ENCODE results near the gene BRSK1. TPM values are rescaled to one million over a fixed set of nuclear protein-coding genes. Genes with fewer than 3 reads are reported as not detected.

BRSK1 gene
- total RNA-seq, 4 donors from 2014 or later, result 0.68 to 2.3 (median 1.6) TPM

DNA sequence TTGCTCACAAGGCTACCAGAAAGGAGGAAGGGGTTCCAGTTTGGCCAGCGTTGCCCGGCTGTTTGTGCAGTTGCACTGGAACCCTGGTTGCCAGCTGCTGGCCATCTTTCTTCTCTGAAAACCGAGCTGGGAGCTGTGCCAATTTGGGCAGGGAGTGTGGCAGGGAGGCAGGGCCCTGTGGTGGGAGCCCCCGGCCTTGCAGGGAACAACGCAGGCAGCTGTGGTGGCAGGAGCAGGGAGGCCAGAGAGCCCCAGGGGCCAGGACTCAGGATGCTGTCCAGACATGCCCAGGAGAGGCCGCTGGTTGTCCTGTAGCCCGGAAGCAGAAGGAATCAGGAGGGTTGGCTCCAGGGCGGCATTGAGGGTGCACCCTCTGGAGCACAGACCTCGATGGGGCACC, 60.6 kb downstream of the BRSK1 start:
- peaks cover 36% of the 10 kb centered on the region for H3K36me3 ChIP-seq
- TF ChIP-seq POLR2AphosphoS5 (IDR thresholded peaks at IDR 0.05) (no peak), EP300 (IDR thresholded peaks at IDR 0.05) (no peak), POLR2A (IDR thresholded peaks at IDR 0.05) (no peak)
- TF ChIP-seq, protein P1, sequence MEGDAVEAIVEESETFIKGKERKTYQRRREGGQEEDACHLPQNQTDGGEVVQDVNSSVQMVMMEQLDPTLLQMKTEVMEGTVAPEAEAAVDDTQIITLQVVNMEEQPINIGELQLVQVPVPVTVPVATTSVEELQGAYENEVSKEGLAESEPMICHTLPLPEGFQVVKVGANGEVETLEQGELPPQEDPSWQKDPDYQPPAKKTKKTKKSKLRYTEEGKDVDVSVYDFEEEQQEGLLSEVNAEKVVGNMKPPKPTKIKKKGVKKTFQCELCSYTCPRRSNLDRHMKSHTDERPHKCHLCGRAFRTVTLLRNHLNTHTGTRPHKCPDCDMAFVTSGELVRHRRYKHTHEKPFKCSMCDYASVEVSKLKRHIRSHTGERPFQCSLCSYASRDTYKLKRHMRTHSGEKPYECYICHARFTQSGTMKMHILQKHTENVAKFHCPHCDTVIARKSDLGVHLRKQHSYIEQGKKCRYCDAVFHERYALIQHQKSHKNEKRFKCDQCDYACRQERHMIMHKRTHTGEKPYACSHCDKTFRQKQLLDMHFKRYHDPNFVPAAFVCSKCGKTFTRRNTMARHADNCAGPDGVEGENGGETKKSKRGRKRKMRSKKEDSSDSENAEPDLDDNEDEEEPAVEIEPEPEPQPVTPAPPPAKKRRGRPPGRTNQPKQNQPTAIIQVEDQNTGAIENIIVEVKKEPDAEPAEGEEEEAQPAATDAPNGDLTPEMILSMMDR (IDR thresholded peaks at IDR 0.05), result no peak
- WGBS, result 67% methylated on average over 2 of the region's 9 CpGs
- peaks cover 30% of the 10 kb centered on the region for H3K4me1 ChIP-seq
- H3K4me3 ChIP-seq, result no peak overlapping the region
- no peaks in the 10 kb centered on the region for H3K9me3 ChIP-seq
- H3K27ac ChIP-seq, result no peak overlapping the region
- no peak for DNase-seq (ENCODE audit: low spot score in 2 of 2)
- no peaks in the 10 kb centered on the region for H3K27me3 ChIP-seq

DNA sequence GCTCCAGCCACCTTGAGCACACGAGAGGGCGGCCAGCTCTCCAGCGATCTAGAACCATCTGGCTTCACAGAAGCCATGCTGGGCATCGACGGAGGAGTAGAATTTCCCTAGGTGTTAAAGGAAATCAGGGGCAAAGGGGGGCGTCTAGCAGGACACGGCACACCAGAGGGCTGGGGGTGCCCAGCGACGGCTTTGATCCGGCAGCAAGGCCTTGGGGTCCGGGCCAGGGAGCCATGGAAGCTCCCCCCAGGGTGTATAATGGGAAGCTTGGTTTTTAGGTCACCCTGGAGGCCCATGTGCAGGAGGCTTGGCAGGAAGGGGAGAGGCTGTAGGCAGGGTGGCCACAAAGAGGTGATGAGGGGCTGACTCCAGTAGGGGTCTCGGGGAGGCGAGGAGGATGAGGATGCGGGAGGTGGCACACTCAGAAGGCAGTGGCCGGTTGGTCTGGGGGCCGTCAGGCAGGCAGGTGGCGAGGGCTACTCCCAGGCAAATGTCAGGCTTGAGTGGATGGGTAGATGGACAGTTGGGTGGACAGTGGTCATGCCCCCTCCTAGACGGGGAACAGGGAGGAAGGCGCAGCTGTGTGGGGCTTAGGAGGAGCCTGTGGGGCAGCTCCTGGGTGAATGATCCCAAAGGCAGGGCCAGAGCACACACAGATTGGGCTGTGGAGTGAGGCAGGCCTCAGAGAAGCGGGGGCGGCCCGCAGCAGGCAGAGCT, 61.5 kb downstream of the BRSK1 start:
- H3K27ac ChIP-seq, result no peak overlapping the region
- H3K27me3 ChIP-seq, result no peaks in the 10 kb centered on the region
- H3K4me3 ChIP-seq, result no peak overlapping the region
- 85% methylated on average over 21 of the region's 22 CpGs for WGBS
- peaks cover 36% of the 10 kb centered on the region for H3K36me3 ChIP-seq
- no peak for TF ChIP-seq EP300 (IDR thresholded peaks at IDR 0.05)
- TF ChIP-seq, protein P1 (IDR thresholded peaks at IDR 0.05), result no peak
- no peak for DNase-seq (ENCODE audit: low spot score in 2 of 2)
- H3K4me1 ChIP-seq, result peaks cover 26% of the 10 kb centered on the region
- no peaks in the 10 kb centered on the region for H3K9me3 ChIP-seq

DNA sequence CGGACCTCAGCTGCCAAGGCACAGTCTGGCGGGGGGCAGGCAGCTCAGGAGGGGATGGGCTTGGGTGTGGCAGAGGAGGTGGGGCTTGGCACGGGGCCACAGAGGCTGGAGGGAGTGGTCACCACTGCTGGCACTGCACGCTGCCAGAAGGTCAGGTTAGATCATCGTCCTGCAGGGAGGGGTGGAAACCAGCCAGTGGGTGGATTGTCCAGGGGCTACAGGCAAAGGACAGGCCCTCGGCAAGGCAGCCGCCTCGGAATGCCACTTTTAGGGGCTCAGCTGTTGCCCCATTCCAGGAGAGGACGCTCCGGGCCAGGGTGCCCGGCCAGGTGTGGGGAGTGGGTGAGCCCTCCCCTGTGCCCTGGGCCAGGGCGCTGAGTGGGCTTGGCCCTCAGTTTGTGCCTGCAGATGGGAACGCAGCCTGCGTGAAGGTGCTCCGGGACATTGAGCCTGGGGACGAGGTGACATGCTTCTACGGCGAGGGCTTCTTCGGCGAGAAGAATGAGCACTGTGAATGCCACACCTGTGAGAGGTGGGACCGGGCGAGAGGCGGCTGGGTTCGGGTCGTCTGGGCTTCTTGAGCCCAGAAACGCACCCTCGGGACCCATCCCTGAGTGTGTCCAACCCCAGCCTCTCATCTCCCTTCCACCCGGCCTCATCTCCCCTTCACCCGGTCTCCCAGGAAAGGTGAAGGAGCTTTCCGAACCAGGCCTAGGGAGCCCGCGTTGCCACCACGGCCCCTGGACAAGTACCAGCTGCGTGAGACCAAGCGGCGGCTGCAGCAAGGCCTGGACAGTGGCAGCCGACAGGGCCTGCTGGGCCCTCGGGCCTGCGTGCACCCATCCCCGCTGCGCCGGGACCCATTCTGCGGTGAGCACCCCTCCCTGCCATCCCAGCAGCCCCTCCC, 62.3 kb downstream of the BRSK1 start:
- no peak for TF ChIP-seq POLR2AphosphoS5 (IDR thresholded peaks at IDR 0.05)
- TF ChIP-seq POLR2A (IDR thresholded peaks at IDR 0.05), result no peak
- DNase-seq (ENCODE audit: low spot score in 2 of 2), result peak in 1 of 2 donors; percentile 78
- WGBS, result 80% methylated on average over 29 of the region's 43 CpGs

DNA sequence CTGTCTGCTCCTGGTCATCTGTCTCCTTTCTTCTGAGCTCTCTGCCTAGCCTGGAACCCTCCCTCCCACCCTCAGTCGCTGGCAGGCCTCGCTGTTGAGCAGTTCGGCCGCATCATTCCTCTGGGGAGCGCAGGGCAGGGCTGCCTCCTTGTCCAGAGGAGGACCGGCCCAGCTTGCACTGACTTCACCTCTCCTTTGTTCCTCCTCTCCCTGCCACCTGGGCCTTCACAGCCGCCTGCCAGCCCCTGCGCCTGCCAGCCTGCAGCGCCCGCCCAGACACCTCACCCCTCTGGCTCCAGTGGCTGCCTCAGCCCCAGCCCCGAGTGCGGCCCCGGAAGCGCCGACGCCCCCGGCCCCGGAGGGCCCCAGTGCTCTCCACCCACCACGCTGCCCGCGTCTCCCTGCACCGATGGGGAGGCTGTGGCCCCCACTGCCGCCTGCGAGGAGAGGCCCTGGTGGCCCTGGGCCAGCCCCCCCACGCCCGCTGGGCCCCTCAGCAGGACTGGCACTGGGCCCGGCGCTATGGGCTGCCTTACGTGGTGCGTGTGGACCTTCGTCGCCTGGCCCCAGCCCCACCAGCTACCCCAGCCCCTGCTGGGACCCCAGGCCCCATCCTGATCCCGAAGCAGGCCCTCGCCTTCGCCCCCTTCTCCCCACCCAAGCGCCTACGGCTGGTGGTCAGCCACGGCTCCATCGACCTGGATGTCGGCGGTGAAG, 63.1 kb downstream of the BRSK1 start:
- TF ChIP-seq, protein P1 (IDR thresholded peaks at IDR 0.05), result no peak
- TF ChIP-seq POLR2A (IDR thresholded peaks at IDR 0.05) (no peak), POLR2AphosphoS5 (IDR thresholded peaks at IDR 0.05) (no peak), EP300 (IDR thresholded peaks at IDR 0.05) (no peak)
- Histone ChIP-seq H3K4me1 (peaks cover 10% of the 10 kb centered on the region), H3K9me3 (no peaks in the 10 kb centered on the region), H3K27me3 (peaks cover 8% of the 10 kb centered on the region), H3K36me3 (peaks cover 33% of the 10 kb centered on the region), H3K4me3 (no peak overlapping the region), H3K27ac (no peak overlapping the region)
- peak in 1 of 2 donors; percentile 58 for DNase-seq (ENCODE audit: low spot score in 2 of 2)
- WGBS, result 78% methylated on average over 28 of the region's 41 CpGs

More for the DNA sequence above, 62.3 kb downstream of the BRSK1 start:
- Histone ChIP-seq H3K9me3 (no peaks in the 10 kb centered on the region), H3K27me3 (no peaks in the 10 kb centered on the region), H3K36me3 (peaks cover 36% of the 10 kb centered on the region), H3K4me1 (peaks cover 18% of the 10 kb centered on the region), H3K4me3 (no peak overlapping the region), H3K27ac (no peak overlapping the region)

DNA sequence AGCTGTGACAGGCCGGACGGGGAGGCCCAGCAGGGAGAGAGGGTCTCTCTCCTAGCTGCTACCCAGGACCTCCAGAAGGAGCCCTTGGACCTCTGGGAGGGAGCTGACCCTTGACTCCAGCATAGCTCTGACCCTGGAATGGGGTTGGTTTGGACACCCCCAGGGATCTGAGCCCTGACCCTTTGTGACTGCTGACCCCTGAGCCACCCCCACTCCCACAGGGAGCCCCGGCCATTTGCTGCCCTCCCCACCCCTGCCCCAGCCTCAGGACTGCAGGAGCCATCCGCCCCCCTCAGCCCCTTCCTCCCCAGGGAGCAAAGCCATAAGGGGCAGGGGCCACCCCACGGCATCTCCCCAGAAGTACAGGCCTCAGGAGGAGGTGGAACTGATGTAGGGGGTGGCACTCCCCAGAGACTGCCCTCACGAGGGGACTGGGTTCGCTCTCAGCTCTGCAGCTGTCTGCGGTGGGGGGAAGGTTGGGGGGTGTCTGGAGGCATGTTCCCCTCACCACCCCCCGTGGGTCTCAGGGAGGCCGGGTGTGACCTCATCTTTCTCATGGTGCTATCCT, 63.7 kb downstream of the BRSK1 start:
- Histone ChIP-seq H3K27ac (no peak overlapping the region), H3K36me3 (peaks cover 27% of the 10 kb centered on the region), H3K4me3 (no peak overlapping the region), H3K4me1 (peaks cover 10% of the 10 kb centered on the region), H3K9me3 (no peaks in the 10 kb centered on the region), H3K27me3 (peaks cover 15% of the 10 kb centered on the region)
- WGBS, result 91% methylated on average over 2 of the region's 10 CpGs
- peak in 1 of 2 donors; percentile 57 for DNase-seq (ENCODE audit: low spot score in 2 of 2)
- TF ChIP-seq POLR2A (IDR thresholded peaks at IDR 0.05), result no peak
- TF ChIP-seq, protein P1 (IDR thresholded peaks at IDR 0.05), result no peak
- no peak for TF ChIP-seq EP300 (IDR thresholded peaks at IDR 0.05)
- TF ChIP-seq POLR2AphosphoS5 (IDR thresholded peaks at IDR 0.05), result no peak
